PFSK-1 (cell line): ENCODE measurements around the gene TRAPPC6A.

Experiments
- FOXP2 ChIP-seq: optimal IDR thresholded peaks from 2 replicates; pipeline ENCODE3; 2011; ENCODE audit warnings: borderline replicate concordance, control low read depth, inconsistent platforms; ENCODE audit not compliant: insufficient read depth; ENCODE audit errors: extremely low read length, extremely low read depth
- POLR2AphosphoS5 ChIP-seq: IDR thresholded peaks from 2 replicates; pipeline ENCODE4 v1.6.1; 2012; ENCODE audit warnings: low read depth, mild to moderate bottlenecking, control low read depth, low read length, moderate library complexity
- SIN3A ChIP-seq: IDR thresholded peaks from 2 replicates; pipeline ENCODE4 v1.6.1; 2012; ENCODE audit warnings: mild to moderate bottlenecking, low read length, moderate library complexity, borderline replicate concordance; ENCODE audit not compliant: insufficient read depth
- TAF1 ChIP-seq: IDR thresholded peaks from 2 replicates; pipeline ENCODE4 v1.6.1; 2012; ENCODE audit warnings: low read length, control low read depth, borderline replicate concordance; ENCODE audit not compliant: insufficient read depth
- TF ChIP-seq, protein P1 (sequence below), 2 experiments: IDR thresholded peaks; 2 replicates each; pipeline versions ENCODE4 v1.6.1 to v1.8.0; 2011 to 2012; ENCODE audit warnings: low read depth in 2 of 2, low read length in 2 of 2, control low read depth in 1 of 2, inconsistent platforms in 1 of 2, mild to moderate bottlenecking in 1 of 2, moderate library complexity in 1 of 2; ENCODE audit not compliant: insufficient read depth in 1 of 2

The TRAPPC6A gene

DNA sequence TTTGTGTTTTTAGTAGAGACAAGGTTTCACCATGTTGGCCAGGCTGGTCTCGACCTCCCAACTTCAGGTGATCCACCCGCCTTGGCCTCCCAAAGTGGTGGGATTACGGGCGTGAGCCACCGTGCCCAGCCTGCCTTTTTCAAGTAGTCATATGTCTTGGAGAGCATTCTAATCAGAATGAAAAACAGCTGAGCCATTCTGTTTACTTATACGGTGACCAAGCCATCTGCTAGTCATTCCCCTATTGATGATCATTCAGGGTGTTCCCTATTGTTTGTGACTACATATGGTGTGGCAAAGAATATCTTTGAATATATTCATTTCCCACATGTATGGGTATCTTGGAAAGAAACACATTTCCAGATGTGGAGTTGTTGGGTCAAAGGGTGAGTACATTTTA is 17.7 kb upstream of the TRAPPC6A start:
- TF ChIP-seq FOXP2: no peak
- no peak for TF ChIP-seq TAF1

DNA sequence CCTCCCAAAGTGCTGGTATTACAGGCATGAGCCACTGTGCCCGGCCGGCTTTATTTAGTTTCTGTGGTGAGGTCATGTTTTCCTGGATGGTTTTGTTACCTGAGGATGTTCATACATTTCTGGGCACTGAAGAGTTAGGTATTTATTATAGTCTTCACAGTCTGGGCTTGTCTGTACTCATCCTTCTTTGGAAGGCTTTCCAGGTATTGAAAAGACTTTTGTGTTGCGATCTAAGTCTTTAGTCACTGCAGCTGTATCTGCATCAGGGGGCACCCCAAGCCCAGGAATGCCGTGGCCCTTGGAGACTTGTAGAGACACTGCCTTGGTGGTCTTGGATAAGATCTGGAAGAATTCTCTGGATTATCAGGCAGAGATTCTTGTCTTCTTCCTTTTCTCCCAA is 13.3 kb upstream of the TRAPPC6A start:
- TF ChIP-seq POLR2AphosphoS5 (no peak), FOXP2 (no peak), TAF1 (no peak), SIN3A (no peak)
- TF ChIP-seq, protein P1, sequence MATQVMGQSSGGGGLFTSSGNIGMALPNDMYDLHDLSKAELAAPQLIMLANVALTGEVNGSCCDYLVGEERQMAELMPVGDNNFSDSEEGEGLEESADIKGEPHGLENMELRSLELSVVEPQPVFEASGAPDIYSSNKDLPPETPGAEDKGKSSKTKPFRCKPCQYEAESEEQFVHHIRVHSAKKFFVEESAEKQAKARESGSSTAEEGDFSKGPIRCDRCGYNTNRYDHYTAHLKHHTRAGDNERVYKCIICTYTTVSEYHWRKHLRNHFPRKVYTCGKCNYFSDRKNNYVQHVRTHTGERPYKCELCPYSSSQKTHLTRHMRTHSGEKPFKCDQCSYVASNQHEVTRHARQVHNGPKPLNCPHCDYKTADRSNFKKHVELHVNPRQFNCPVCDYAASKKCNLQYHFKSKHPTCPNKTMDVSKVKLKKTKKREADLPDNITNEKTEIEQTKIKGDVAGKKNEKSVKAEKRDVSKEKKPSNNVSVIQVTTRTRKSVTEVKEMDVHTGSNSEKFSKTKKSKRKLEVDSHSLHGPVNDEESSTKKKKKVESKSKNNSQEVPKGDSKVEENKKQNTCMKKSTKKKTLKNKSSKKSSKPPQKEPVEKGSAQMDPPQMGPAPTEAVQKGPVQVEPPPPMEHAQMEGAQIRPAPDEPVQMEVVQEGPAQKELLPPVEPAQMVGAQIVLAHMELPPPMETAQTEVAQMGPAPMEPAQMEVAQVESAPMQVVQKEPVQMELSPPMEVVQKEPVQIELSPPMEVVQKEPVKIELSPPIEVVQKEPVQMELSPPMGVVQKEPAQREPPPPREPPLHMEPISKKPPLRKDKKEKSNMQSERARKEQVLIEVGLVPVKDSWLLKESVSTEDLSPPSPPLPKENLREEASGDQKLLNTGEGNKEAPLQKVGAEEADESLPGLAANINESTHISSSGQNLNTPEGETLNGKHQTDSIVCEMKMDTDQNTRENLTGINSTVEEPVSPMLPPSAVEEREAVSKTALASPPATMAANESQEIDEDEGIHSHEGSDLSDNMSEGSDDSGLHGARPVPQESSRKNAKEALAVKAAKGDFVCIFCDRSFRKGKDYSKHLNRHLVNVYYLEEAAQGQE (IDR thresholded peaks at IDR 0.05; ENCODE audit: insufficient read depth in 1 of 2, low read depth in 2 of 2, low read length in 2 of 2): no peak

DNA sequence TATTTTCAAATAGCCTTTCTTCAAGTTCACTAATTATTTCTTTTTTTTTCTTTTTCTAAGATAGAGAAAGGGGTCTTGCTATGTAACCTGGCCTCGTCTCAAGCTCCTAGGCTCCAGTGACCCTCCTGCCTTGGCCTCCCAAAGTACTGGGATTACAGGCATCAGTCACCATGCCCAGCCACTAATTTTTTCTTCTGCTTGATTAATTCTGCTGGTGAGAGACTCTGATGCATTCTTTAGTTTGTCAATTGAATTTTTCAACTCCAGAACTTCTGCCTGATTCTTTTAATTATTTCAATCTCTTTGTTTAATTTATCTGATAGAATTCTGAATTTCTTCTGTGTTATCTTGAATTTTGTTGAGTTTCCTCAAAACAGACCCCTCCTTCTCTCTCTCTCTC is 11.9 kb upstream of the TRAPPC6A start:
- TF ChIP-seq SIN3A: no peak
- no peak for TF ChIP-seq FOXP2
- TF ChIP-seq POLR2AphosphoS5: no peak
- TF ChIP-seq, protein P1 (IDR thresholded peaks at IDR 0.05; ENCODE audit: insufficient read depth in 1 of 2, low read depth in 2 of 2, low read length in 2 of 2): no peak
- TF ChIP-seq TAF1: no peak

DNA sequence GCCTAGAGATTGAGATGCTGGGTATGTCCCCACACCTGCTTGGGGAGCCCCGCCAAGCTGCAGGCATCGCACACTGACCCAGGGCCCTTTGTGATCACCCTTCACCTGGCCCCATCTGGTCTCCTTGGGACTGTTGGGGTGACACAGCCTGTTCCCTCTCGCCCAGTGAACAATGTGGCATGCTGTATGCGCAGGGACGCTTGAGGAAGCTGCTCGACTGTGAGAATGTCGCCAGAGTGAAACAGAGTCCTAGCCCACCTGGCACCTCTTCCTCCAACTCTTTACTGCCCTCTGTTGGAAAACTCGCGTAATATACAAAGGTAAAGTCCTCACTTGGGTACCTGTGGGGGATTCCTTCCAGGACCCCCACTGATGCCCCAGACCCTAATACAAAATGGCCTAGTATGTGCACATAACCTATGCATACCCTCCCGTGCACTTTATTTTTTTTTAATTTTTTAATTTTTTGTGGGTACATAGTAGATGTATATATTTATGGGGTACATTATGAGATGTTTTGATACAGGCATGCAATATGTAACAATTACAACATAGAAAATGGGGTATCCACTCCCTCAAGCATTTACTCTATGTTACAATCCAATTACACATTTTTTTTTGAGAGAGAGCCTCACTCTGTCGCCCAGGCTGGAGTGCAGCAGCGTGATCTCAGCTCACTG is 9.5 kb upstream of the TRAPPC6A start:
- TF ChIP-seq SIN3A: no peak
- no peak for TF ChIP-seq POLR2AphosphoS5
- TF ChIP-seq, protein P1 (IDR thresholded peaks at IDR 0.05; ENCODE audit: insufficient read depth in 1 of 2, low read depth in 2 of 2, low read length in 2 of 2): no peak
- no peak for TF ChIP-seq FOXP2
- no peak for TF ChIP-seq TAF1

DNA sequence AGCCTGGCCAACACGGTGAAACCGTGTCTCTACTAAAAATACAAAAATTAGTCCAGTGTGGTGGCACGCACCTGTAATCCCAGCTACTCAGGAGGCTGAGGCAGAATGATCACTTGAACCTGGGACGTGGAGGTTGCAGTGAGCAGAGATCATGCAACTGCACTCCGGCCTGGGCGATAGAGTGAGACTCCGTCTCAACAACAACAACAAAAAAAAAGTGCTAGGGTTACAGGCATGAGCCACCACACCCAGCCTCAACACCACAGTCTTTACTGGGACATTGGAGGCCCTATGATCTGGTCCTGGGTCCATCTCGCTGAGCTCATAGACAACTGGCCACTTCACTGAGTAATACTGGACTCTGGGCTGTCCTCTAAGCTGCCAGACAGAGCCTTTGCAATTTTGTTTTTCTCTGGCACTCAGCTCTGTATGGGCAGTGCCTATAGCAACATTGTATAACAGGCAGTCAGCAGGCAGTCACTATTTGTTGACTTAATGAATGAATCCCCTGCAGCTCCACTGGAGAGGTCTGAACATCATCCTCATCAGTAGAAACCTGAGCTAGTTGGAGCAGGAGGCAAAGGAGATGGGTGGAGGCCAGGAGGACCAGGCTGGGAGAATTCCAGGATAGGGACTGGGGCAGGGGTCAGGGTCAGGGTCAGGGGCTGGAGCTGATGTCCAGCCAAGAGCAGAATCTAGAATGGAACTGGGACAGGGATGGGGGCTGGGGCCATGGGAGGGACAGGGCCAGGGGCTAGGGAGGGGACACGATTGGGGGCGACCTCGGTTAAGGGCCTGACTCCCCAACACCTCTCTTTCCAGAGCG is 8.7 kb upstream of the TRAPPC6A start:
- TF ChIP-seq TAF1: no peak
- no peak for TF ChIP-seq POLR2AphosphoS5
- no peak for TF ChIP-seq SIN3A
- no peak for TF ChIP-seq FOXP2
- TF ChIP-seq, protein P1 (IDR thresholded peaks at IDR 0.05; ENCODE audit: insufficient read depth in 1 of 2, low read depth in 2 of 2, low read length in 2 of 2): no peak
